Caco-2 (cell line): ENCODE data around the gene MED9. TPM values are rescaled to one million over a fixed set of nuclear protein-coding genes. Genes with fewer than 3 reads are reported as not detected.

ENCODE experiments used
- BruUV-seq: library from RNA; stranded (reverse); fragments of 400-500 nt; replicated peaks from 2 replicates; lab custom pipeline; 2021; lab: Mats Ljungman, UMichigan
- CTCF ChIA-PET: fragments of 300-600 bp; sonication (Branson Sonifier 250); formaldehyde crosslinking; loops from one replicate; lab custom pipeline; 2022; ENCODE audit warnings: antibody characterized with exemption; lab: Charles Lee
- POLR2A ChIA-PET: fragments of 300-600 bp; sonication (Branson Sonifier 250); formaldehyde crosslinking; loops from one replicate; lab custom pipeline; 2022; ENCODE audit warnings: antibody characterized with exemption; lab: Charles Lee
- DNase-seq, 2 experiments: peaks; one replicate each; pipeline versions ENCODE4 v3.0.0 to v3.0.0-alpha.2; 2020 to 2022
- H3K27me3 ChIP-seq: replicated peaks from 2 replicates; pipeline ENCODE4 v1.6.0; 2011; ENCODE audit warnings: low read length; ENCODE audit not compliant: control insufficient read depth, insufficient read depth
- H3K36me3 ChIP-seq: 2 replicates; pipeline ENCODE4 v1.5.1; 2011; ENCODE audit warnings: low read length; ENCODE audit not compliant: control insufficient read depth, insufficient read depth
- H3K4me1 ChIP-seq: fragments of 250-450 bp; sonication (Bioruptor Pico); 2 replicates; pipeline ENCODE4 v1.5.1; 2020; ENCODE audit warnings: mild to moderate bottlenecking
- H3K4me3 ChIP-seq: 2 replicates; pipeline ENCODE4 v1.5.1; 2011; ENCODE audit warnings: low read depth, mild to moderate bottlenecking, control low read depth, low read length
- H3K9me3 ChIP-seq: fragments of 250-450 bp; sonication (Bioruptor Pico); 2 replicates; pipeline ENCODE4 v1.5.1; 2020; ENCODE audit warnings: mild to moderate bottlenecking, moderate library complexity
- H3K27ac Mint-ChIP-seq: one replicate; pipeline ENCODE4 v1.8.0; 2022; ENCODE audit warnings: mixed read lengths; ENCODE audit not compliant: unreplicated experiment
- H3K27me3 Mint-ChIP-seq: one replicate; pipeline ENCODE4 v1.8.0; 2022; ENCODE audit warnings: mixed read lengths; ENCODE audit not compliant: insufficient read depth, unreplicated experiment
- H3K36me3 Mint-ChIP-seq: one replicate; pipeline ENCODE4 v1.8.0; 2022; ENCODE audit warnings: mild to moderate bottlenecking, mixed read lengths; ENCODE audit not compliant: insufficient read depth, unreplicated experiment
- H3K4me1 Mint-ChIP-seq: one replicate; pipeline ENCODE4 v1.8.0; 2022; ENCODE audit warnings: low read depth, mixed read lengths; ENCODE audit not compliant: unreplicated experiment
- H3K4me3 Mint-ChIP-seq: one replicate; pipeline ENCODE4 v1.8.0; 2022; ENCODE audit warnings: mild to moderate bottlenecking, moderate library complexity, mixed read lengths; ENCODE audit not compliant: unreplicated experiment
- H3K9me3 Mint-ChIP-seq: one replicate; pipeline ENCODE4 v1.8.0; 2022; ENCODE audit warnings: mixed read lengths; ENCODE audit not compliant: unreplicated experiment
- CTCF ChIP-seq, 2 experiments: fragments of 200-600 bp in 1 of 2; IDR thresholded peaks; 1 replicate in 1 of 2; 2 replicates in 1 of 2; pipeline versions ENCODE4 v1.5.1 to v1.8.0; 2011 to 2022; ENCODE audit warnings: antibody characterized with exemption in 1 of 2, control low read depth in 1 of 2, inconsistent platforms in 1 of 2, low read depth in 1 of 2, low read length in 1 of 2, mild to moderate bottlenecking in 1 of 2, moderate library complexity in 1 of 2; ENCODE audit not compliant: insufficient read depth in 1 of 2, severe bottlenecking in 1 of 2, unreplicated experiment in 1 of 2
- intact Hi-C: fragments of 100-400 bp; cut with micrococcal nuclease; formaldehyde crosslinking; loops from one replicate; pipeline ENCODE4 v1.10.0; 2022; ENCODE audit not compliant: unreplicated experiment
- total RNA-seq: library from RNA; stranded (reverse); gene quantifications from 2 replicates; pipeline ENCODE4 v1.2.3, GENCODE V29; 2022

The MED9 gene
- total RNA-seq, 1 experiment from 2014 or later: 24.9 TPM

- H3K36me3 Mint-ChIP-seq: no peaks in the 10 kb centered on the region
- no peak for TF ChIP-seq CTCF (IDR thresholded peaks at IDR 0.05; ENCODE audit: insufficient read depth in 1 of 2, low read depth in 1 of 2, low read length in 1 of 2, severe bottlenecking in 1 of 2, unreplicated experiment in 1 of 2)
- POLR2A ChIA-PET: no interaction called here
- Histone ChIP-seq H3K27me3 (no peaks in the 10 kb centered on the region), H3K4me1 (no peaks in the 10 kb centered on the region), H3K4me3 (no peak overlapping the region), H3K9me3 (no peaks in the 10 kb centered on the region), H3K36me3 (no peaks in the 10 kb centered on the region)
- H3K9me3 Mint-ChIP-seq: no peaks in the 10 kb centered on the region
- DNase-seq: no peak
- no peak overlapping the region for H3K4me3 Mint-ChIP-seq
- peaks cover 8% of the 10 kb centered on the region for H3K4me1 Mint-ChIP-seq
- H3K27me3 Mint-ChIP-seq: no peaks in the 10 kb centered on the region
- intact Hi-C loops: no loop called here
- BruUV-seq: no TSS peak
- no peak overlapping the region for H3K27ac Mint-ChIP-seq
- CTCF ChIA-PET: no interaction called here
Measured at GRCh38 chr17:17525956-17526355, 49.2 kb downstream of the MED9 start.

GRCh38 chr17:17526369-17526768 is 49.6 kb downstream of the MED9 start:
- CTCF ChIA-PET: no interaction called here
- Histone ChIP-seq H3K27me3 (no peaks in the 10 kb centered on the region), H3K4me1 (no peaks in the 10 kb centered on the region), H3K4me3 (no peak overlapping the region), H3K36me3 (no peaks in the 10 kb centered on the region), H3K9me3 (no peaks in the 10 kb centered on the region)
- H3K9me3 Mint-ChIP-seq: no peaks in the 10 kb centered on the region
- H3K36me3 Mint-ChIP-seq: no peaks in the 10 kb centered on the region
- H3K27ac Mint-ChIP-seq: no peak overlapping the region
- no TSS peak for BruUV-seq
- H3K4me3 Mint-ChIP-seq: no peak overlapping the region
- TF ChIP-seq CTCF (IDR thresholded peaks at IDR 0.05; ENCODE audit: insufficient read depth in 1 of 2, low read depth in 1 of 2, low read length in 1 of 2, severe bottlenecking in 1 of 2, unreplicated experiment in 1 of 2): no peak
- DNase-seq: no peak
- POLR2A ChIA-PET: no interaction called here
- no peaks in the 10 kb centered on the region for H3K27me3 Mint-ChIP-seq
- peaks cover 8% of the 10 kb centered on the region for H3K4me1 Mint-ChIP-seq
- intact Hi-C loops: no loop called here

GRCh38 chr17:17527534-17527933 is 50.7 kb downstream of the MED9 start:
- no peak for DNase-seq
- Mint-ChIP-seq H3K27me3 (no peaks in the 10 kb centered on the region), H3K36me3 (no peaks in the 10 kb centered on the region), H3K27ac (peak overlapping the region; percentile 35), H3K4me1 (peaks cover 8% of the 10 kb centered on the region), H3K9me3 (no peaks in the 10 kb centered on the region), H3K4me3 (no peak overlapping the region)
- no peaks in the 10 kb centered on the region for H3K27me3 ChIP-seq
- no TSS peak for BruUV-seq
- intact Hi-C loops: no loop called here
- H3K9me3 ChIP-seq: no peaks in the 10 kb centered on the region; the same call in 1 of the 2 replicates
- H3K4me1 ChIP-seq: no peaks in the 10 kb centered on the region
- H3K4me3 ChIP-seq: no peak overlapping the region
- POLR2A ChIA-PET: no interaction called here
- no peak for TF ChIP-seq CTCF (IDR thresholded peaks at IDR 0.05; ENCODE audit: insufficient read depth in 1 of 2, low read depth in 1 of 2, low read length in 1 of 2, severe bottlenecking in 1 of 2, unreplicated experiment in 1 of 2)
- CTCF ChIA-PET: no interaction called here
- no peaks in the 10 kb centered on the region for H3K36me3 ChIP-seq
